ENCODE data around the gene NFIC.

NFIC gene

GRCh38 chr19:3468211-3468610 is 101.8 kb downstream of the NFIC start:
- no peak for DNase-seq (ENCODE audit: low spot score)

GRCh38 chr19:3469638-3470499 is 103.5 kb downstream of the NFIC start:
- DNase-seq (ENCODE audit: low spot score): no peak

GRCh38 chr19:3470500-3471128 is 104.2 kb downstream of the NFIC start:
- DNase-seq (ENCODE audit: low spot score): no peak

- DNase-seq (ENCODE audit: low spot score): peak; percentile 21
Measured at GRCh38 chr19:3471954-3472655, 105.7 kb downstream of the NFIC start.

- no peak for DNase-seq (ENCODE audit: low spot score)
Measured at GRCh38 chr19:3474010-3474409, 107.6 kb downstream of the NFIC start.

GRCh38 chr19:3474614-3475013 is 108.2 kb downstream of the NFIC start:
- DNase-seq (ENCODE audit: low spot score): no peak

- DNase-seq (ENCODE audit: low spot score): no peak
Measured at GRCh38 chr19:3475449-3475848, 109.1 kb downstream of the NFIC start.

GRCh38 chr19:3476830-3477229 is 110.4 kb downstream of the NFIC start:
- DNase-seq (ENCODE audit: low spot score): no peak

GRCh38 chr19:3477506-3477905 is 111.1 kb downstream of the NFIC start:
- DNase-seq (ENCODE audit: low spot score): no peak

GRCh38 chr19:3477951-3478350 is 111.6 kb downstream of the NFIC start:
- no peak for DNase-seq (ENCODE audit: low spot score)

- DNase-seq (ENCODE audit: low spot score): no peak
Measured at GRCh38 chr19:3478409-3479176, 112.2 kb downstream of the NFIC start.

GRCh38 chr19:3479177-3479833 is 112.9 kb downstream of the NFIC start:
- peak; percentile 31 for DNase-seq (ENCODE audit: low spot score)

- no peak for DNase-seq (ENCODE audit: low spot score)
Measured at GRCh38 chr19:3479834-3480215, 113.4 kb downstream of the NFIC start.

- no peak for DNase-seq (ENCODE audit: low spot score)
Measured at GRCh38 chr19:3480383-3481091, 114.2 kb downstream of the NFIC start, which contains the start of gene SMIM24. TSS of gene SMIM24 (minus strand) at chr19:3480525. CDS start at chr19:3480463, 62 bp downstream.

GRCh38 chr19:3481241-3482090 is 115.1 kb downstream of the NFIC start:
- no peak for DNase-seq (ENCODE audit: low spot score)

GRCh38 chr19:3482507-3483225 is 116.3 kb downstream of the NFIC start:
- no peak for DNase-seq (ENCODE audit: low spot score)

GRCh38 chr19:3483226-3483628 is 116.8 kb downstream of the NFIC start, which contains the start of gene SMIM44:
TSS of gene SMIM44 (minus strand) at chr19:3483441. CDS start at chr19:3483403, 38 bp downstream.
- no peak for DNase-seq (ENCODE audit: low spot score)

GRCh38 chr19:3491396-3492119 is 125.2 kb downstream of the NFIC start:
- no peak for DNase-seq (ENCODE audit: low spot score)
